GM12873 (cell line): ENCODE measurements around the gene CSNK1G1.

Source experiments
- CTCF ChIP-seq: IDR thresholded peaks from 2 replicates; pipeline ENCODE4 v1.5.1; 2012; ENCODE audit warnings: low read depth, mild to moderate bottlenecking, moderate library complexity, low read length, control low read depth; ENCODE audit not compliant: insufficient read depth; ENCODE audit errors: missing control alignments

CSNK1G1 gene

GRCh38 chr15:64287953-64288352 is 68.0 kb downstream of the CSNK1G1 start:
- no peak for TF ChIP-seq CTCF

- TF ChIP-seq CTCF, result no peak
These were observed 69.5 kb downstream of the CSNK1G1 start for GRCh38 chr15:64286473-64286872.

DNA sequence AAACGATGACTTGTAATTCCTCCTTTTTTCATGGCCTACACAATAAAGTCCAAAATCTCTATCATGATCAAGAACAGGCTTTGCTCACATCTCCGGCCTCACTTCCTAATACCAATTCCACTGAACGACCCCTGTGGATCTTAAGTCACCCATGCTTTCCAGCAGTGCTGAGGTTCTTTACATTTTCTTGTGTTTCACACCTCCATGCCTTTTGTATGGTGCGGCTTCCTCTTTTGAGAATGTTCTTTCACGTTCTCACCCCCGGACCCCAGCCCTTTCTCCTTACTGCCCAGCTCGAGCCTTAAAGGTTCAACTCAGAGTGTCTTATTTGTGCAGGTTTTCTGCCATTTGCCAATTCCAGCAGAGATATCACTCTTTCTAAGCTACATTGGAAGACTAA is 70.1 kb downstream of the CSNK1G1 start:
- no peak for TF ChIP-seq CTCF

DNA sequence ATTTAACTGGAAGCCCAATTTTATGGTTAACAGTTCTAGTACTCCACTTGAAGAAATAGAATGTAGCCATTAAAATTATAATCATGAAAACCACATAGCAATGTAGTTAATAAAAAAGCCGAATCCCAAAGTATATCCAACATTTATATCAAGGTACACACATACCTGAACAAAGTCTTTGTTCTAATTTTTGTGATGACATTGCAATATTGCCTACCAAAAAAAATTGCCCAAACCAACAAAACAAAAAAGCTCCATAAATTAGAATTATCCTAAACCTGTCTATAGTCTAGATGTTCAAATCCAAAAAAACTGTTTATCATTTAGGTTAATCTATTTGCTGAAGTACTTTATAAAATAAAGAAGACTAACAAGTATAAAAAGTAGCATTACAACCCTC is 70.8 kb downstream of the CSNK1G1 start:
- no peak for TF ChIP-seq CTCF

- no peak for TF ChIP-seq CTCF
These were observed 71.9 kb downstream of the CSNK1G1 start for GRCh38 chr15:64284042-64284441.

DNA sequence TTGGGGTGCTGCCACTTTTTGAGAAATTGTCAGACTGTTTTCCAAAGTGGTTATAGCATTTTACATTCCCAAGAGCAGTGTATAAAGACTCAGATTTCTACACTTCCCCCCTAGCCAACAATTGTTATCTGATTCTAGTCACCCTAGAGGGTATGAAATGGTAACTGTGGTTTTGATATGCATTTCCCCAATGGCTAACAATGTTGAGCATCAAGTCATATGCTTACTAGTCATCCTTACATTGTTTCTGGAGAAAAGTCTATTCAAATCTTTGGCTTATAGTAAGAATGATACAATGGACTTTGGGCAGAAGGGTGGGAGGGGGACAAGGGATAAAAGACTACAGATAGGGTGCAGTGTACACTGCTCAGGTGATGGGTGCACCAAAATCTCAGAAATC is 73.3 kb downstream of the CSNK1G1 start:
- TF ChIP-seq CTCF, result no peak

DNA sequence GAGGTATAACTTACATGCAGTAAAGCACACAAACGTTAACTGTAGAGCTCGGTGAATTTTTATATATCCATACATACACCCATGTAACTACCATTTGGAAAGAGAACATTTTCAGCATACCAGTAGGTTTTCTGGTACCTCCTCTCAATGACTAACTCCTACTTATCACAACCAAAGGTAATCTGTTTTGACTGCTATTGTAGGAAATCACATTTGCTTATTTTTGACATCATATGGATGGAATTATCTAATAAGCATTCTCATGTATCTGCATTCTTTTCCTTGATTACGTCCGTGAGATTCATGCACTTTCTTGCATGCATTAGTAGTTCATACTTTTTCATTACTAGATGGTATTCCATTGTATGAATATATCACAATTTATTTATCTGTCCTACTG is 76.8 kb downstream of the CSNK1G1 start:
- no peak for TF ChIP-seq CTCF
